WERI-Rb-1 (cell line): Measurements from ENCODE around the gene PITX3.

Source experiments
- DNase-seq: peaks from one replicate; pipeline ENCODE4 v3.0.0-alpha.2; 2020
- H3K27ac ChIP-seq: fragments of 250-450 bp; sonication (Bioruptor Pico); 2 replicates; pipeline ENCODE4 v1.5.1; 2020; ENCODE audit warnings: mild to moderate bottlenecking, moderate library complexity
- H3K27me3 ChIP-seq: fragments of 250-450 bp; sonication (Bioruptor Pico); 2 replicates; pipeline ENCODE4 v1.5.1; 2021; ENCODE audit warnings: mild to moderate bottlenecking, low read depth, moderate library complexity; ENCODE audit not compliant: insufficient read depth, severe bottlenecking
- H3K36me3 ChIP-seq: fragments of 250-450 bp; sonication (Bioruptor Pico); 2 replicates; pipeline ENCODE4 v1.5.1; 2020; ENCODE audit warnings: mild to moderate bottlenecking, moderate library complexity
- H3K4me3 ChIP-seq: 2 replicates; pipeline ENCODE4 v1.5.1; 2011; ENCODE audit warnings: low read depth, mild to moderate bottlenecking, control low read depth, low read length
- H3K9me3 ChIP-seq: fragments of 250-450 bp; sonication (Bioruptor Pico); 2 replicates; pipeline ENCODE4 v1.5.1; 2021; ENCODE audit warnings: mild to moderate bottlenecking, moderate library complexity; ENCODE audit not compliant: severe bottlenecking
- TF ChIP-seq, protein P1 (sequence below): IDR thresholded peaks from 2 replicates; pipeline ENCODE4 v1.5.1; 2011; ENCODE audit warnings: low read depth, mild to moderate bottlenecking, control low read depth, inconsistent platforms, low read length

The PITX3 gene

DNA sequence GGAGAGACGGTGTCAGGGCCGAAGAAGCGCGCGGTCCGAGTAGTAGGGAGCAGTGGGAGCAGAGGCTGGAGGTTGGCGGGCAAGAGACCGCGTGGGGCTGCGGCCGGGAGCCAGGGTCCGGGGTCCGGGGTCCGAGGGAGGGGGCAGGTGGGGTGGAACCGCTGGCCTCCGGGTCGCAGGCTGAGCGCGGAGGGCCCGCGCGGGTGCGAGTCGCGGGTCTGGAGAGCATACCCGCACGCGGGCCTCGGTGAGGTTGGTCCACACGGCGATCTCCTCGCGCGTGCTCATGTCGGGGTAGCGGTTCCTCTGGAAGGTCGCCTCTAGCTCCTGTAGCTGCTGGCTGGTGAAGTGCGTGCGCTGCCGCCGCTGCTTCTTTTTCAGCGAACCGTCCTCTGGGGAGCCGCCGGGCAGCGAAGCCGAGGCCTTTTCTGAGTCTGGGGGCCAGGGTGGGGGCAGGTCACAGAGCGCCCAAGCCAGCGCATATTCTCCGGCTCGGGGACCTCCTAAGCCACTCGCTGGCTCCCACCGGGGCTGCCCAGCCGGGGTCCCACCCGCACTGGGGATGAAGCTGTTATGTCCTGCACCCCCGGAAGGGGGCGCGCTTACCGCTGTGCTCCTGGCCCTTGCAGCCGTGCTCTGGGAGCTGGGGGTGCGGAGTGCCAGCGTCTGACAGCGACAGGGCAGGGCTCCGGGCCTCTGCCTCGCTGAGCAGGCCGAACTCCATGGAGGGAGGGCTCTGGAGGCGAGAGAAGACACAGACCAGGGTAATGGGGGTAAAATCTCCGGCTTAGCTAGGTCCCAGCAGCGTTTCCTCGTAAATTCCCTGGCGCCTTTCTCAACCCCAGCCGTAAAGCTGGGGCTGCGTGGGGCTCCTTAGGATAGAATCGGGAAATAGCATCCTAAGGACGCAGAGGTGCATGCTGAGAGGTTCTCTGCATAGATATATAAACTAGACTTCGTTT is 9.7 kb downstream of the PITX3 start:
- Histone ChIP-seq H3K9me3 (no peaks in the 10 kb centered on the region), H3K36me3 (no peaks in the 10 kb centered on the region), H3K4me3 (peak overlapping the region; percentile 41), H3K27me3 (no peaks in the 10 kb centered on the region), H3K27ac (no peak overlapping the region)
- TF ChIP-seq, protein P1, sequence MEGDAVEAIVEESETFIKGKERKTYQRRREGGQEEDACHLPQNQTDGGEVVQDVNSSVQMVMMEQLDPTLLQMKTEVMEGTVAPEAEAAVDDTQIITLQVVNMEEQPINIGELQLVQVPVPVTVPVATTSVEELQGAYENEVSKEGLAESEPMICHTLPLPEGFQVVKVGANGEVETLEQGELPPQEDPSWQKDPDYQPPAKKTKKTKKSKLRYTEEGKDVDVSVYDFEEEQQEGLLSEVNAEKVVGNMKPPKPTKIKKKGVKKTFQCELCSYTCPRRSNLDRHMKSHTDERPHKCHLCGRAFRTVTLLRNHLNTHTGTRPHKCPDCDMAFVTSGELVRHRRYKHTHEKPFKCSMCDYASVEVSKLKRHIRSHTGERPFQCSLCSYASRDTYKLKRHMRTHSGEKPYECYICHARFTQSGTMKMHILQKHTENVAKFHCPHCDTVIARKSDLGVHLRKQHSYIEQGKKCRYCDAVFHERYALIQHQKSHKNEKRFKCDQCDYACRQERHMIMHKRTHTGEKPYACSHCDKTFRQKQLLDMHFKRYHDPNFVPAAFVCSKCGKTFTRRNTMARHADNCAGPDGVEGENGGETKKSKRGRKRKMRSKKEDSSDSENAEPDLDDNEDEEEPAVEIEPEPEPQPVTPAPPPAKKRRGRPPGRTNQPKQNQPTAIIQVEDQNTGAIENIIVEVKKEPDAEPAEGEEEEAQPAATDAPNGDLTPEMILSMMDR, result peak; percentile 78
- peak; percentile 51 for DNase-seq

DNA sequence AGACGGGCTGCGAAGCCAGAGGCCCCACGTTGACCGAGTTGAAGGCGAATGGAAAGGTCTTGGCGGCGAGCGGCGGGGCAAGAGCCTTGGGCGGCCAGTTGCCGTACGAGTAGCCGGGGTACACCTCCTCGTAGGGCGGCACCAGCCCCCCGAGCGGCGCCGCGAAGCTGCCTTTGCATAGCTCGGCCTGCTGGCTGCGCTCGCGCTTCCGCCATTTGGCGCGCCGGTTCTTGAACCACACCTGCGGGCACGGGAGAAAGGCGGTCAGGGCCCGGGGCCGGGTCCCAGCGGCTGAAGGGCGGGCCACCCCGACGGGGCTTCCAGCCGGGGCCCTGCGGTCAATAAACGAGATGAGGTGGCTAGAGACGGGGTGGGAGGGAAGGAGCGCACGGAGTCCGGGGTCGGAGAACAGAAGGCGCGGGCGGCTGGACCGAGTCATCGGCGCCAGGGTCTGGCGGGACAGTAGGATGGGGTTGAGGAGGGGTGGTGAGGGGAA is 10.4 kb downstream of the PITX3 start:
- TF ChIP-seq, protein P1, result peak; percentile 52
- no peak overlapping the region for H3K27ac ChIP-seq
- no peaks in the 10 kb centered on the region for H3K36me3 ChIP-seq
- H3K9me3 ChIP-seq, result no peaks in the 10 kb centered on the region
- H3K27me3 ChIP-seq, result no peaks in the 10 kb centered on the region
- peak; percentile 53 for DNase-seq
- H3K4me3 ChIP-seq, result peak overlapping the region; percentile 41

DNA sequence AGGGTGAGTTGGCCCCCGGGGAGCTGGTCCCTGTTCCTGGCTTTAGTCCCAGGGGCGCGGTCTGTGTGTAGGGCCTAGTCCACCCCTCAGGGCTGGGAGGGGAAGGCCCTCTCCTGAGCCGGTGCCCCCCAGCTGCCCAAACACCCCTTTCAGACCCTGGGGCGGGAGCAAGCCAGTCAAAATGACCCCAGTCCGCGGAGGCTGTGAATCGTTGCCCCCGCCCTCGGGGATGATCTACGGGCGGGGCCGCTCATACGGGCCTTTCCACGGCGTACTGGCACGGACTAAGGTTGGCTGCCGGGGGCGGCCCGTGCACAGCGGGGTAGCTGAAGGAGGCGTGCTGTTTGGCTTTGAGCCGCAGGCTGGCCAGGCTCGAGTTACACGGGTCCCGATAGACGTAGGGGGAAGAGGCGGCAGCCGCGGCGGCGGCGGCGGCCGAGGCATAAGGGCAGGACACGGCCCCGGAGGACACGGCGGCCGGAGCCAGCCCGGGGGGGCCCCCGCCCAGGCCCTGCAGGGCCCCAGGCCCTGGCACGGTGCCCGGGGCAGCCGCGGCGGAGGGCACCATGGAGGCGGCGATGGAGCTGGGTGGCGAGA is 10.9 kb downstream of the PITX3 start:
- peak; percentile 56 for DNase-seq
- H3K27ac ChIP-seq, result no peak overlapping the region

DNA sequence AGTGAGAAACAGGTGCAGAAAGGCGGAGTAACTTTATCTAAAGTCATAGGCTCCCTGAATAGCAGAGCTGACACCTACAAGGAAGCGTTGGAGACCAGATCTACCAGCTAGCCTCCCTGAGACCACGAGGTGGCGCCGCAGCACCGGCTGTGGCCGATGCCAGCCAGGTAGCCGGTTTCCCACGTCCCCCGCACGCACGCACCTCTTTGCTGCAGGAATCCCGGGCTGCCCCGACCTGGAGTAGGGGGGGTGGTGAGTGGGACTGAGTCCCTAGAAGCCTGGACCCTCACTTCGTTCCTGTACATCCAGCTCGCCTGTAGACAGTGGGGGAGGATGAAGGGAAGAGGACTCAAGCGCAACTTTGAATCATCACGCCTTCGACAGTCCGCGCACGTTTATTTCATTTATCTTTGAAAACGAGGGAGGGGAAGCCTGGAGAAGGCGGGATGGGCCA is 11.5 kb downstream of the PITX3 start:
- TF ChIP-seq, protein P1, result peak; percentile 98
- peak; percentile 85 for DNase-seq
- Histone ChIP-seq H3K27ac (no peak overlapping the region), H3K27me3 (no peaks in the 10 kb centered on the region), H3K36me3 (no peaks in the 10 kb centered on the region), H3K9me3 (no peaks in the 10 kb centered on the region), H3K4me3 (peak overlapping the region; percentile 41)

More for the DNA sequence above, 10.9 kb downstream of the PITX3 start:
- H3K4me3 ChIP-seq, result peak overlapping the region; percentile 41
- no peaks in the 10 kb centered on the region for H3K36me3 ChIP-seq
- TF ChIP-seq, protein P1, result no peak
- H3K27me3 ChIP-seq, result no peaks in the 10 kb centered on the region
- no peaks in the 10 kb centered on the region for H3K9me3 ChIP-seq

DNA sequence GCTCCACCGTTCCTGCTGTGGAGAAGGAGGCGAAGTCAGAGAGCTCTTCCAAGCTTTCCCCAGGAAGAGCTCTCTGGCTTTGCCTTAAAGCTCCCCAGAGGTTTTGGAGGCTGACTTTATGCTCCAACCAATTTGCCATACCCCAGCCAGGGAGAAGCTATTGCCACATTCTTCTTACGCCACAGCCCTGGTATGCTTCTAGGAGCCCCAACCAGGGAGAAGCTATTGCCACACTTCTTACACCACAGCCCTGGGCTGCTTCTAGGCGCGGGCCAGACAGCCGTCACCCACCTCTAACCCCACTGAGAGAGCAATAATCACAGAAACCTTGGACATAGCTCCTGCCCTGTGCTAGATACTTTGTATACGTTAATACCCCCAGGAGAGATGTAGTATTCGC is 14.3 kb downstream of the PITX3 start:
- no peak overlapping the region for H3K27ac ChIP-seq
- no peak overlapping the region for H3K4me3 ChIP-seq
- no peaks in the 10 kb centered on the region for H3K9me3 ChIP-seq
- H3K27me3 ChIP-seq, result no peaks in the 10 kb centered on the region
- no peaks in the 10 kb centered on the region for H3K36me3 ChIP-seq
- TF ChIP-seq, protein P1, result no peak
- DNase-seq, result no peak
